22Rv1 (cell line): ENCODE results near the gene ZYG11B.
"Not testable (repeated sequence)": the region's sequence is repeated elsewhere in the genome, so short reads cannot be mapped to it uniquely, and the experiment has no call there.

Source experiments
- H3K27ac ChIP-seq: fragments of 450-650 bp; 2 replicates; pipeline ENCODE4 v1.5.1; 2017
- ZFX ChIP-seq: fragments of 450-650 bp; IDR thresholded peaks from 2 replicates; pipeline ENCODE4 v1.6.1; 2017; ENCODE audit warnings: antibody characterized with exemption, borderline replicate concordance
- TF ChIP-seq, protein P1 (sequence below): fragments of 450-650 bp; IDR thresholded peaks from 2 replicates; pipeline ENCODE4 v1.5.1; 2017; ENCODE audit warnings: mild to moderate bottlenecking

Gene ZYG11B

GRCh38 chr1:52867087-52867863 lies 141.0 kb downstream of the ZYG11B start:
- TF ChIP-seq, protein P1, sequence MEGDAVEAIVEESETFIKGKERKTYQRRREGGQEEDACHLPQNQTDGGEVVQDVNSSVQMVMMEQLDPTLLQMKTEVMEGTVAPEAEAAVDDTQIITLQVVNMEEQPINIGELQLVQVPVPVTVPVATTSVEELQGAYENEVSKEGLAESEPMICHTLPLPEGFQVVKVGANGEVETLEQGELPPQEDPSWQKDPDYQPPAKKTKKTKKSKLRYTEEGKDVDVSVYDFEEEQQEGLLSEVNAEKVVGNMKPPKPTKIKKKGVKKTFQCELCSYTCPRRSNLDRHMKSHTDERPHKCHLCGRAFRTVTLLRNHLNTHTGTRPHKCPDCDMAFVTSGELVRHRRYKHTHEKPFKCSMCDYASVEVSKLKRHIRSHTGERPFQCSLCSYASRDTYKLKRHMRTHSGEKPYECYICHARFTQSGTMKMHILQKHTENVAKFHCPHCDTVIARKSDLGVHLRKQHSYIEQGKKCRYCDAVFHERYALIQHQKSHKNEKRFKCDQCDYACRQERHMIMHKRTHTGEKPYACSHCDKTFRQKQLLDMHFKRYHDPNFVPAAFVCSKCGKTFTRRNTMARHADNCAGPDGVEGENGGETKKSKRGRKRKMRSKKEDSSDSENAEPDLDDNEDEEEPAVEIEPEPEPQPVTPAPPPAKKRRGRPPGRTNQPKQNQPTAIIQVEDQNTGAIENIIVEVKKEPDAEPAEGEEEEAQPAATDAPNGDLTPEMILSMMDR, result no peak
- TF ChIP-seq ZFX, result no peak
- H3K27ac ChIP-seq, result no peak overlapping the region

DNA sequence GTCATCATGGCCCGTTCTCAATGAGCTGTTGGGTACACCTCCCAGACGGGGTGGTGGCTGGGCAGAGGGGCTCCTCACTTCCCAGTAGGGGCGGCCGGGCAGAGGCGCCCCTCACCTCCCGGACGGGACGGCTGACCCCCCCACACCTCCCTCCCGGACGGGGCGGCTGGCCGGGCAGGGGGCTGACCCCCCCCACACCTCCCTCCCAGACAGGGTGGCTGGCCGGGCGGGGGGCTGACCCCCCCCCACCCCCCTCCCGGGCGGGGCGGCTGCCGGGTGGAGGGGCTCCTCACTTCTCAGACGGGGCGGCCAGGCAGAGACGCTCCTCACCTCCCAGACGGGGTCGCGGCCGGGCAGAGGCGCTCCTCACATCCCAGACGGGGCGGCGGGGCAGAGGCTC lies 143.5 kb downstream of the ZYG11B start:
- H3K27ac ChIP-seq, result not testable (repeated sequence)

GRCh38 chr1:52876843-52877242 lies 150.6 kb downstream of the ZYG11B start:
- no peak for TF ChIP-seq ZFX
- TF ChIP-seq, protein P1, result no peak

More at GRCh38 chr1:52876843-52877242, 150.6 kb downstream of the ZYG11B start:
- H3K27ac ChIP-seq, result no peak overlapping the region
